ENCODE measurements around the gene GALT.

DNA sequence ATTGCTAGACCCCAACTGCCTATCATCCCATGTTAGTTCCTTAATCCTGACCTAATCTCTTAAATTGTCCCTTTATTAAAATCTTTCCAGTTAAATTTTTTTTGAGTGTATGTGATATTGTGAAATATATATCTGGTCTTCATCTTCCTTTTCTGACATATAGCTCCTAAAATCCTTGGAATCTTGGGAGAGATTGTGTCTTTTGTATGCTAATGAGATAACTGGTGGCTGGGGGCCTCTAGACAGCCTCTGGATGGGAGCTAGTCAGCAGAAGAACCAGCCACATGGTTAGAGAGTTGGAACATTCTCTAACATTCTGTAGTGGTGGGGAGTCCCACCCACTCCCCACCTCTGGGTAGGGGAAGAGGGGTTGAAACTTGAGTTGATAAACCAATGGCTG is 48.3 kb downstream of the GALT start:
- TF ChIP-seq, protein P1, sequence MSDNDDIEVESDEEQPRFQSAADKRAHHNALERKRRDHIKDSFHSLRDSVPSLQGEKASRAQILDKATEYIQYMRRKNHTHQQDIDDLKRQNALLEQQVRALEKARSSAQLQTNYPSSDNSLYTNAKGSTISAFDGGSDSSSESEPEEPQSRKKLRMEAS (IDR thresholded peaks at IDR 0.05): no peak
- TF ChIP-seq, protein P2, sequence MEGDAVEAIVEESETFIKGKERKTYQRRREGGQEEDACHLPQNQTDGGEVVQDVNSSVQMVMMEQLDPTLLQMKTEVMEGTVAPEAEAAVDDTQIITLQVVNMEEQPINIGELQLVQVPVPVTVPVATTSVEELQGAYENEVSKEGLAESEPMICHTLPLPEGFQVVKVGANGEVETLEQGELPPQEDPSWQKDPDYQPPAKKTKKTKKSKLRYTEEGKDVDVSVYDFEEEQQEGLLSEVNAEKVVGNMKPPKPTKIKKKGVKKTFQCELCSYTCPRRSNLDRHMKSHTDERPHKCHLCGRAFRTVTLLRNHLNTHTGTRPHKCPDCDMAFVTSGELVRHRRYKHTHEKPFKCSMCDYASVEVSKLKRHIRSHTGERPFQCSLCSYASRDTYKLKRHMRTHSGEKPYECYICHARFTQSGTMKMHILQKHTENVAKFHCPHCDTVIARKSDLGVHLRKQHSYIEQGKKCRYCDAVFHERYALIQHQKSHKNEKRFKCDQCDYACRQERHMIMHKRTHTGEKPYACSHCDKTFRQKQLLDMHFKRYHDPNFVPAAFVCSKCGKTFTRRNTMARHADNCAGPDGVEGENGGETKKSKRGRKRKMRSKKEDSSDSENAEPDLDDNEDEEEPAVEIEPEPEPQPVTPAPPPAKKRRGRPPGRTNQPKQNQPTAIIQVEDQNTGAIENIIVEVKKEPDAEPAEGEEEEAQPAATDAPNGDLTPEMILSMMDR (IDR thresholded peaks at IDR 0.05; ENCODE audit: low read depth, low read length, missing input control): no peak
- no peak for TF ChIP-seq TAF1 (conservative IDR thresholded peaks at IDR 0.05)
- TF ChIP-seq, protein P3, sequence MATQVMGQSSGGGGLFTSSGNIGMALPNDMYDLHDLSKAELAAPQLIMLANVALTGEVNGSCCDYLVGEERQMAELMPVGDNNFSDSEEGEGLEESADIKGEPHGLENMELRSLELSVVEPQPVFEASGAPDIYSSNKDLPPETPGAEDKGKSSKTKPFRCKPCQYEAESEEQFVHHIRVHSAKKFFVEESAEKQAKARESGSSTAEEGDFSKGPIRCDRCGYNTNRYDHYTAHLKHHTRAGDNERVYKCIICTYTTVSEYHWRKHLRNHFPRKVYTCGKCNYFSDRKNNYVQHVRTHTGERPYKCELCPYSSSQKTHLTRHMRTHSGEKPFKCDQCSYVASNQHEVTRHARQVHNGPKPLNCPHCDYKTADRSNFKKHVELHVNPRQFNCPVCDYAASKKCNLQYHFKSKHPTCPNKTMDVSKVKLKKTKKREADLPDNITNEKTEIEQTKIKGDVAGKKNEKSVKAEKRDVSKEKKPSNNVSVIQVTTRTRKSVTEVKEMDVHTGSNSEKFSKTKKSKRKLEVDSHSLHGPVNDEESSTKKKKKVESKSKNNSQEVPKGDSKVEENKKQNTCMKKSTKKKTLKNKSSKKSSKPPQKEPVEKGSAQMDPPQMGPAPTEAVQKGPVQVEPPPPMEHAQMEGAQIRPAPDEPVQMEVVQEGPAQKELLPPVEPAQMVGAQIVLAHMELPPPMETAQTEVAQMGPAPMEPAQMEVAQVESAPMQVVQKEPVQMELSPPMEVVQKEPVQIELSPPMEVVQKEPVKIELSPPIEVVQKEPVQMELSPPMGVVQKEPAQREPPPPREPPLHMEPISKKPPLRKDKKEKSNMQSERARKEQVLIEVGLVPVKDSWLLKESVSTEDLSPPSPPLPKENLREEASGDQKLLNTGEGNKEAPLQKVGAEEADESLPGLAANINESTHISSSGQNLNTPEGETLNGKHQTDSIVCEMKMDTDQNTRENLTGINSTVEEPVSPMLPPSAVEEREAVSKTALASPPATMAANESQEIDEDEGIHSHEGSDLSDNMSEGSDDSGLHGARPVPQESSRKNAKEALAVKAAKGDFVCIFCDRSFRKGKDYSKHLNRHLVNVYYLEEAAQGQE (IDR thresholded peaks at IDR 0.05): no peak
- TF ChIP-seq, protein P4, sequence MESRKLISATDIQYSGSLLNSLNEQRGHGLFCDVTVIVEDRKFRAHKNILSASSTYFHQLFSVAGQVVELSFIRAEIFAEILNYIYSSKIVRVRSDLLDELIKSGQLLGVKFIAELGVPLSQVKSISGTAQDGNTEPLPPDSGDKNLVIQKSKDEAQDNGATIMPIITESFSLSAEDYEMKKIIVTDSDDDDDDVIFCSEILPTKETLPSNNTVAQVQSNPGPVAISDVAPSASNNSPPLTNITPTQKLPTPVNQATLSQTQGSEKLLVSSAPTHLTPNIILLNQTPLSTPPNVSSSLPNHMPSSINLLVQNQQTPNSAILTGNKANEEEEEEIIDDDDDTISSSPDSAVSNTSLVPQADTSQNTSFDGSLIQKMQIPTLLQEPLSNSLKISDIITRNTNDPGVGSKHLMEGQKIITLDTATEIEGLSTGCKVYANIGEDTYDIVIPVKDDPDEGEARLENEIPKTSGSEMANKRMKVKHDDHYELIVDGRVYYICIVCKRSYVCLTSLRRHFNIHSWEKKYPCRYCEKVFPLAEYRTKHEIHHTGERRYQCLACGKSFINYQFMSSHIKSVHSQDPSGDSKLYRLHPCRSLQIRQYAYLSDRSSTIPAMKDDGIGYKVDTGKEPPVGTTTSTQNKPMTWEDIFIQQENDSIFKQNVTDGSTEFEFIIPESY (IDR thresholded peaks at IDR 0.05): no peak
- no peak for TF ChIP-seq RAD21 (IDR thresholded peaks at IDR 0.05)
- TF ChIP-seq GABPA (IDR thresholded peaks at IDR 0.05 in 1 of 2, conservative IDR thresholded peaks at IDR 0.05 in 1 of 2): no peak
- TF ChIP-seq YY1 (IDR thresholded peaks at IDR 0.05): no peak
- TF ChIP-seq SP1 (IDR thresholded peaks at IDR 0.05): no peak
- no peak for TF ChIP-seq NR2F2 (IDR thresholded peaks at IDR 0.05)
- TF ChIP-seq, protein P5, sequence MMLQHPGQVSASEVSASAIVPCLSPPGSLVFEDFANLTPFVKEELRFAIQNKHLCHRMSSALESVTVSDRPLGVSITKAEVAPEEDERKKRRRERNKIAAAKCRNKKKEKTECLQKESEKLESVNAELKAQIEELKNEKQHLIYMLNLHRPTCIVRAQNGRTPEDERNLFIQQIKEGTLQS (IDR thresholded peaks at IDR 0.05): no peak

All from liver (tissue), 3 donors.